ENCODE data around the gene ART3. TPM values are rescaled to one million over a fixed set of nuclear protein-coding genes. Genes with fewer than 3 reads are reported as not detected.
A peak's percentile ranks its signal among the peaks of the same experiment; 100 is the strongest.

Gene ART3
- total RNA-seq, 1 donor from 2014 or later = 19.3 TPM

DNA sequence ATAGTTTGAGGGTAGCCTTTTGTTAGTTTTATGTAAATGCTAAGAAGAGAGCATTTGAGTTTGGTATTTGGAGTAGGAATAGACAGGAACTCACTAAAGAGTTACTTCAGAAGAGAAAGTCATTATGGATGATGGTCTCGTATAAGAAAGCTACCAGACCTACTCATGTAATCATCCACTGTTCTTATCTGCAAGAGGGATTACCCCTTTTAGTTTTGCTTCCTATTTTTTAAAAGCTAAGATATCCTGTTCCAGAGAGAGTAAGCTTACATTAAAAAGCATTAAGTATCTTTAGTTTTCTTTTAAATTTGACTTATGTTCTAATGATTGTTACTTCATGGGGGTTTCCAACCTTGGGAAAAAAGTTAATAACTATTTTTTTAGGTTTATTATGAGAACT lies 12.5 kb upstream of the ART3 start:
- Histone ChIP-seq H3K27me3 (ENCODE audit: control insufficient read depth in 3 of 3, insufficient read depth in 3 of 3, low read length in 3 of 3) (no peaks in the 10 kb centered on the region), H3K4me1 (ENCODE audit: control insufficient read depth in 3 of 3, insufficient read depth in 3 of 3, low read length in 3 of 3) (no peaks in the 10 kb centered on the region), H3K9me3 (ENCODE audit: control insufficient read depth in 3 of 3, low read length in 3 of 3) (no peaks in the 10 kb centered on the region), H3K4me3 (ENCODE audit: low read length in 3 of 3) (no peak overlapping the region), H3K36me3 (ENCODE audit: control insufficient read depth in 3 of 3, insufficient read depth in 3 of 3, low read length in 3 of 3) (no peaks in the 10 kb centered on the region), H3K9ac (ENCODE audit: low read depth in 1 of 3, low read length in 3 of 3) (no peak overlapping the region), H3K27ac (ENCODE audit: low read depth, low read length) (no peak overlapping the region)

DNA sequence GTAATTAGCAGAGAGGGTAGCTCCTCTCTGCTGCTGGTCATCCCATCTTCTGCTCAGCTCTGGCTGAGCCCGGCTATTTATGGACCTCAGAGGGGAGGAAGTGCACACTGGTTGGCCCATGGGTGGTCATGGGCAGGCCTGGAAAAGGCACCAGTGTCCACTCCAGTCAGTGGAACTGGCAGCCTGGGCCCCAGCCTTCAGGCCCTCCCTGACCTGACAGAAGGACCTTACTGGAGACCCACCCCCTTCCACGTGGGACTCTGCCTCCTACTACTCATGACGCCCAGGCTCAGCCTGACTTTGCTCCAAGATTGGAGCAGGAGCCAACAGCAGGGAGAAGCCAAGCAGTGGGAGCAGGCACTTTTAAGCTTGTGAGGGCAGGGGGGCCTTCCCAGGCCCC lies 8.0 kb upstream of the ART3 start:
- Histone ChIP-seq H3K9ac (ENCODE audit: low read depth in 1 of 3, low read length in 3 of 3) (no peak overlapping the region), H3K36me3 (ENCODE audit: control insufficient read depth in 3 of 3, insufficient read depth in 3 of 3, low read length in 3 of 3) (no peaks in the 10 kb centered on the region), H3K27ac (ENCODE audit: low read depth, low read length) (no peak overlapping the region), H3K4me3 (ENCODE audit: low read length in 3 of 3) (no peak overlapping the region), H3K4me1 (ENCODE audit: control insufficient read depth in 3 of 3, insufficient read depth in 3 of 3, low read length in 3 of 3) (no peaks in the 10 kb centered on the region), H3K9me3 (ENCODE audit: control insufficient read depth in 3 of 3, low read length in 3 of 3) (no peaks in the 10 kb centered on the region), H3K27me3 (ENCODE audit: control insufficient read depth in 3 of 3, insufficient read depth in 3 of 3, low read length in 3 of 3) (no peaks in the 10 kb centered on the region)

DNA sequence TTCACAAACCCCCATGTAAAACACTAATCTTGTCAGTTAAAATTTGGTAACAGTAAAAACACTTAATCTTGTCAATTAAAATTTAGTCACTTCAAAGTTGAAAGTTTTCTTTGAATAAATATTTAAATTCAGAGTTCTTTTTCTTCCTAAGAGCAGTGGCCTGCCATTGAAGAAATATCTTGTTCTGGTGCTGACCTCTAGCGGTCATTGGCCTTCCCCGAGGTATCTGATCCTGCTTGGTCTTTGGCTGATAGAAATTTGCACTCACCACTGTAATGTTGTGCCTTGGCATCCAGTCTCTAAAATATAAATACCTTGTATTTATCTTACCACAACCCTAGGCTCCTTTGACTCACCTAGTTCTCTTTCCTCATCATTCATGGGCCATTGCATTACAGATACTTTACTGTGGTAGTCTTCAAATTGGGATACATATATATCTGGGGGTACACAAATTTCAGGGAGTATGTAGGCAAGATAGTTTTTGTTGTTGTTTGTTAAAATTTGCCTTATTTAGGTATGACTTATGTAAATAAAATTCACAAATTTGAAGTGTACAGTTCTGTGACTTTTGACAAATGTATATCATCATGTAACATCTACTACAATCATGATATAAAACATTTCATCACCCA lies 6.7 kb upstream of the ART3 start:
- Histone ChIP-seq H3K4me3 (ENCODE audit: low read length in 3 of 3) (no peak overlapping the region), H3K4me1 (ENCODE audit: control insufficient read depth in 3 of 3, insufficient read depth in 3 of 3, low read length in 3 of 3) (peaks cover 0 to 3% (median 3%) of the 10 kb centered on the region in 3 donors), H3K9me3 (ENCODE audit: control insufficient read depth in 3 of 3, low read length in 3 of 3) (no peaks in the 10 kb centered on the region)

DNA sequence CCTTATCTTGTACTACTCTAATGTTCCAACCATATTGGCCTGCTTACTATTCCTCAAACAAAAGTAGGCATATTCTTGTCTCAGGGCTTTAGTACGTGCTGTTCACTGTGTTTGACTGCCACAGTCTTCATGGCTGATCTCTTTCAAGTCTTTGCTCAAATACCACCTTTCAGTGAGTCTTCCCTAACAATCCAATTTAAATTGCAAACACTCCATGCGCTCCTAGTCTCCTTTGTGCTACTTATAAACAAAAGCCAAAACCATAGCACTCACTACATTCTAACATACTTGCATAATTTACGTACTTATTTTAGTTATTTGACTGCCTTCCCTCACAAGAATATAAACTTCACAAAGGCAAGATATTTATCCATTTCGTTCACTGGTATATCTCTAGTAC lies 1.7 kb upstream of the ART3 start:
- no peaks in the 10 kb centered on the region for H3K9me3 ChIP-seq (ENCODE audit: control insufficient read depth in 3 of 3, low read length in 3 of 3)
- H3K27me3 ChIP-seq (ENCODE audit: control insufficient read depth in 3 of 3, insufficient read depth in 3 of 3, low read length in 3 of 3) = no peaks in the 10 kb centered on the region
- no peak overlapping the region for H3K4me3 ChIP-seq (ENCODE audit: low read length in 3 of 3)
- no peak overlapping the region for H3K9ac ChIP-seq (ENCODE audit: low read depth in 1 of 3, low read length in 3 of 3)
- H3K36me3 ChIP-seq (ENCODE audit: control insufficient read depth in 3 of 3, insufficient read depth in 3 of 3, low read length in 3 of 3) = no peaks in the 10 kb centered on the region
- H3K27ac ChIP-seq (ENCODE audit: low read depth, low read length) = no peak overlapping the region
- H3K4me1 ChIP-seq (ENCODE audit: control insufficient read depth in 3 of 3, insufficient read depth in 3 of 3, low read length in 3 of 3) = peaks cover 3 to 13% (median 13%) of the 10 kb centered on the region in 3 donors

More for the DNA sequence above, 6.7 kb upstream of the ART3 start:
- H3K27me3 ChIP-seq (ENCODE audit: control insufficient read depth in 3 of 3, insufficient read depth in 3 of 3, low read length in 3 of 3) = no peaks in the 10 kb centered on the region
- no peak overlapping the region for H3K27ac ChIP-seq (ENCODE audit: low read depth, low read length)
- no peak overlapping the region for H3K9ac ChIP-seq (ENCODE audit: low read depth in 1 of 3, low read length in 3 of 3)
- H3K36me3 ChIP-seq (ENCODE audit: control insufficient read depth in 3 of 3, insufficient read depth in 3 of 3, low read length in 3 of 3) = no peaks in the 10 kb centered on the region

DNA sequence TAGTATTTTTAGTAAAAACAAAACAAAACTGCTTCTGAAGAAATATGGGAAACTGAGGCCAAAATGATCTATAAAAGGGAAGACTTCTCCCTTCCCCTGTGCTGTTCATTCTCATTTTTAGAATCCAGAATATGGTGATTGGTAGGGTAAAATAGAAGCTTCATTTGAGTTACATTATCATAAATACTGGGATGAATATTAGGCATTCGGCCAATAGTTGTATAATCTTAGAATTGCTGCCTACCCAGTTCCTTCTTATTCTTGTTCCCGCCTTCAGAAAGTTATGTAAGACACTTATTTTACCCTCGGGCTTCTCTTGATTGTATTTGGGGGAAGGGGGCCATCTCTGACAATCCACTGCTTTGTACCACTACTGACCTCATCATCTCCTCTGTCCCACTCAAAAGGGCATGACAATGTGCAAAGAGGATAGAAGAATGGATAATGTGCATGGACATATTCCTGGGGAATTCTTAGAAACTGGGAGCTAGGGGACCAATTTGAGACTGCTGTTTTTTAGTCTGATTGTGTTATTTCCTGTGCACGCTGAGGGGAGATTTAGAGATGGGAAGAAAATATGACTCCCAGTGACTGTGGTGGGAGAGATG lies 588 bp downstream of the ART3 start:
- H3K4me3 ChIP-seq (ENCODE audit: low read length in 3 of 3) = peak overlapping the region; percentile 59 to 85 (median 72)

DNA sequence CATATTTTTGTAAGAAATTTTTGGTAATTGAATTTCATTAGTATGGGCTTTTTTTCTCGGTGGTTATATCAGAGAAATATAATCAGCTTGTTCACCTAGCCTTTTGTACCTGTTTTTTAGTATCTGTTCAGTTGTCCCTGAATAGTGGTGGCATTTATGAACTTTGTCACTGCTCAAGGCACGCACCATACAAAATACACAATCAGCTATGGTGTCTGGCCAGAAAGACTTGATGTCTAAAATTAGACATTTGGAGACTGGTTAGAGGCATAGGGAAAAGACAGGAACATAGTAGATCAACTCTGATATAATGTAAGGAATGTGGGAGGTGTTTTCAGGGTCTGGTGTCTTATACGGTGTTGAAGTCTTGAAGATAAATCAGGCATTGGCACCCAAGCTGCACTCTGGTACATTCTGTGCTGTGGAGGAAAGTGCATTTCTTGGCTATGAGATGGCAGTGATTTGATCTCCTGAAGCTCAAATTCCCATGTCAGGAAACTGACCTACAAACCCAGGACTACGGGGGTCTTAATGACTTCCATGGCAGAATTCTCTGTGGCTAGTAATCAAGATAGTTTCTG lies 3.6 kb downstream of the ART3 start:
- peak overlapping the region in 2 of 3 donors; percentile 32 to 71 for H3K4me3 ChIP-seq (ENCODE audit: low read length in 3 of 3)
- no peaks in the 10 kb centered on the region for H3K27me3 ChIP-seq (ENCODE audit: control insufficient read depth in 3 of 3, insufficient read depth in 3 of 3, low read length in 3 of 3)
- peak overlapping the region; percentile 28 to 55 (median 40) for H3K9ac ChIP-seq (ENCODE audit: low read depth in 1 of 3, low read length in 3 of 3)
- H3K9me3 ChIP-seq (ENCODE audit: control insufficient read depth in 3 of 3, low read length in 3 of 3) = no peaks in the 10 kb centered on the region
- H3K4me1 ChIP-seq (ENCODE audit: control insufficient read depth in 3 of 3, insufficient read depth in 3 of 3, low read length in 3 of 3) = peaks cover 3 to 31% (median 23%) of the 10 kb centered on the region in 3 donors
- H3K36me3 ChIP-seq (ENCODE audit: control insufficient read depth in 3 of 3, insufficient read depth in 3 of 3, low read length in 3 of 3) = no peaks in the 10 kb centered on the region
- peak overlapping the region; percentile 70 for H3K27ac ChIP-seq (ENCODE audit: low read depth, low read length)

More for the DNA sequence above, 588 bp downstream of the ART3 start:
- Histone ChIP-seq H3K36me3 (ENCODE audit: control insufficient read depth in 3 of 3, insufficient read depth in 3 of 3, low read length in 3 of 3) (no peaks in the 10 kb centered on the region), H3K27ac (ENCODE audit: low read depth, low read length) (peak overlapping the region; percentile 83), H3K9me3 (ENCODE audit: control insufficient read depth in 3 of 3, low read length in 3 of 3) (no peaks in the 10 kb centered on the region), H3K4me1 (ENCODE audit: control insufficient read depth in 3 of 3, insufficient read depth in 3 of 3, low read length in 3 of 3) (peaks cover 3 to 19% (median 17%) of the 10 kb centered on the region in 3 donors), H3K27me3 (ENCODE audit: control insufficient read depth in 3 of 3, insufficient read depth in 3 of 3, low read length in 3 of 3) (no peaks in the 10 kb centered on the region), H3K9ac (ENCODE audit: low read depth in 1 of 3, low read length in 3 of 3) (peak overlapping the region; percentile 72 to 89 (median 76))

DNA sequence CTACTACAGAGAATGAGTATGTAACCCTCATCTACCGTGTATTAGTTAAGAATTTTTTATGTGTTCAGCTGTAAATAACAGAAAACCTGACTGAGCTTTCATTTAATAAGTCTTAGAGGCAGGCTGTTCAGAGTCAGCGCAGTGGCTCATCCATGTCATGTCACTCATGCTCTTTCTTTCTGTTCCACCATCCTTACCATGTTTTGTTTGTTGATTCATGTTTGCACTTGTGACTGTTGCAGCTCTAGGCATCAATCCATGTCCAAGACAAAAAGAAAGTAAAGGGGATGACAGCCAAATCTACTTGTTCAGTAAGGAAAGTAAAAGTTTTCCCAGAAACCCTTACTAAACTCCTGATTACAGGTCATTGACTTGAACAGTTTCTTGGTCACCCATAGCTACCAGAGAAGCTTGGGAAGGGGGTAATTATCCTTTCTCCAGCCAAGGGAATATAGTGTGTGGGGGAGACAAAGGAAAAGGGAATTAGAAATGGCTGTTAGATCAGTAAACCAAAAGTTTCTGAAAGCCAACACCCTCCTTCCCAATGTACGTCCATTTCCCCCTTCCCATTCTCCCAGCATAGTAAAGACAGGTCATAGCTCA lies 9.0 kb downstream of the ART3 start:
- H3K36me3 ChIP-seq (ENCODE audit: control insufficient read depth in 3 of 3, insufficient read depth in 3 of 3, low read length in 3 of 3) = no peaks in the 10 kb centered on the region
- no peak overlapping the region for H3K4me3 ChIP-seq (ENCODE audit: low read length in 3 of 3)
- peak overlapping the region; percentile 71 for H3K27ac ChIP-seq (ENCODE audit: low read depth, low read length)
- no peak overlapping the region for H3K9ac ChIP-seq (ENCODE audit: low read depth in 1 of 3, low read length in 3 of 3)
- no peaks in the 10 kb centered on the region for H3K9me3 ChIP-seq (ENCODE audit: control insufficient read depth in 3 of 3, low read length in 3 of 3)
- peaks cover 34 to 55% (median 45%) of the 10 kb centered on the region in 3 donors for H3K4me1 ChIP-seq (ENCODE audit: control insufficient read depth in 3 of 3, insufficient read depth in 3 of 3, low read length in 3 of 3)
- H3K27me3 ChIP-seq (ENCODE audit: control insufficient read depth in 3 of 3, insufficient read depth in 3 of 3, low read length in 3 of 3) = no peaks in the 10 kb centered on the region

DNA sequence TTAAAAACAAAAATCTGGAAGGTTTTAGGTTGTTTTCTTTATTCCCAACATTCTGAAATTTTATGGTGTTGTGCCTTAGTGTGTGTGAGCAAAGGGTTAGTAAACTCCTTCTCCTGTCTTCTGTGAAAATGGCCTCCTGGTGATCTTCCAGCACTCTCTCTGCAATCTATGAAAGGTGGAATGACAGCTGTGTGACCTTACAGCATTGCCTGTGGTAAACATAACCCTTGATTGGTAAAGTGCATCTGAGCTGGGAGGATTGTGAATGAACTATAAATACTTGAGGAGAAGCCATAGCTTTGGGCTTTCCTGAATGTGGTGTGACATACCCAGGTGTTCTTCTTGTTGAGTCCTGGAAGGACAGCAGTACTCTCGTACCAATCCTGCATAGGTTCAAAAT lies 10.0 kb downstream of the ART3 start:
- H3K27ac ChIP-seq (ENCODE audit: low read depth, low read length) = peak overlapping the region; percentile 71
- peaks cover 36 to 64% (median 48%) of the 10 kb centered on the region in 3 donors for H3K4me1 ChIP-seq (ENCODE audit: control insufficient read depth in 3 of 3, insufficient read depth in 3 of 3, low read length in 3 of 3)
- peak overlapping the region in 1 of 3 donors; percentile 1 for H3K4me3 ChIP-seq (ENCODE audit: low read length in 3 of 3)
- peak overlapping the region in 1 of 3 donors; percentile 1 for H3K9ac ChIP-seq (ENCODE audit: low read depth in 1 of 3, low read length in 3 of 3)
- H3K9me3 ChIP-seq (ENCODE audit: control insufficient read depth in 3 of 3, low read length in 3 of 3) = no peaks in the 10 kb centered on the region
- no peaks in the 10 kb centered on the region for H3K36me3 ChIP-seq (ENCODE audit: control insufficient read depth in 3 of 3, insufficient read depth in 3 of 3, low read length in 3 of 3)
- H3K27me3 ChIP-seq (ENCODE audit: control insufficient read depth in 3 of 3, insufficient read depth in 3 of 3, low read length in 3 of 3) = no peaks in the 10 kb centered on the region

DNA sequence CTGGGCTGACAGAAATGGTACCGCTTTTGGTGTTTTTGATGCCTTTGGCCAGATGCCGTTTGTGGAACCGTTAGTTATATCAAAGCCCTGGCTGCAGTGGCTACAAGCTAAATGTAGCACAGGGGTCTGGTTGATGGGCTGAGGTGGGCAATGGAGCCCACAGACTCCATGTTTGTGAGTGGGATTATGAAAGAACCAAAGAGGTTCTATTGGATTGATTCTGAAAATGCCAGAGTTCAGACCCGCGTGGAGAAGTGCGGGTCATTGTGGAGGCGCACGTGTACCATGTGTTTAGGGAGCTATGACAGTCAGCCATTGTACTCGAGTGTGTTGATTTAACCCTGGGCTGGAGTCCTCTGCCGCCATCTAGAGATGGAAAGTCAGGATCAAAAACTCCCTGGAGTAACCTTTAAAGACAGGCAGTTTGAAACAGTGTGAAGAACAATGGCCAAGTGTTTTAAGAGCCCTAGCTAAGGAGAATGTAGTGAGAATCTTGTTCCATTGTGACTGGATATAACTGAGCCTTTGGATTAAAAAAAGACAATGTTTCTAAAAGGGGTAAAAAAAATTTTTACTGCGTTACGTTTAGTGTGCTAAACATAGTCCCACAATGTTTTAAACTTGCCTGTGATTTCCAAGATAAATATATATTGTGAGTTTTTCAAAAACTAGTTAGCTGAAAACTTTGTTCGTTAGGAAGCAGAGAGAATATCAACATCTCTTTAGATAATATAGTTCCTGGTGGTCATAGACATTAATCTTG lies 12.7 kb downstream of the ART3 start:
- Histone ChIP-seq H3K27me3 (ENCODE audit: control insufficient read depth in 3 of 3, insufficient read depth in 3 of 3, low read length in 3 of 3) (no peaks in the 10 kb centered on the region), H3K9me3 (ENCODE audit: control insufficient read depth in 3 of 3, low read length in 3 of 3) (no peaks in the 10 kb centered on the region), H3K27ac (ENCODE audit: low read depth, low read length) (peak overlapping the region; percentile 34), H3K4me3 (ENCODE audit: low read length in 3 of 3) (peak overlapping the region; percentile 28 to 57 (median 33)), H3K9ac (ENCODE audit: low read depth in 1 of 3, low read length in 3 of 3) (peak overlapping the region; percentile 10 to 61 (median 26)), H3K36me3 (ENCODE audit: control insufficient read depth in 3 of 3, insufficient read depth in 3 of 3, low read length in 3 of 3) (no peaks in the 10 kb centered on the region), H3K4me1 (ENCODE audit: control insufficient read depth in 3 of 3, insufficient read depth in 3 of 3, low read length in 3 of 3) (peaks cover 46 to 55% (median 50%) of the 10 kb centered on the region in 3 donors)
